ENCODE data around the gene SKI.

Gene SKI

GRCh38 chr1:2278591-2279209, 50.6 kb downstream of the SKI start:
- H4K20me1 ChIP-seq (ENCODE audit: insufficient read depth, low read length), result no peaks in the 10 kb centered on the region
- H2AFZ ChIP-seq (ENCODE audit: low read length), result no peak overlapping the region
- H3K4me2 ChIP-seq (ENCODE audit: low read depth, low read length), result no peak overlapping the region
- H3K36me3 ChIP-seq (replicated peaks; ENCODE audit: insufficient read depth, low read length), result no peaks in the 10 kb centered on the region
- TF ChIP-seq EZH2 (optimal IDR thresholded peaks at IDR 0.05; ENCODE audit: low read depth, low read length) (no peak), CTCF (IDR thresholded peaks at IDR 0.05; ENCODE audit: low read length) (no peak), EZH2phosphoT487 (IDR thresholded peaks at IDR 0.05; ENCODE audit: low read length) (no peak)
- no peak overlapping the region for H3K9ac ChIP-seq (ENCODE audit: low read length)
- H3K79me2 ChIP-seq (ENCODE audit: low read length), result no peaks in the 10 kb centered on the region; the same call in 1 of the 2 replicates
- no peak for DNase-seq
- H3K4me3 ChIP-seq (ENCODE audit: low read length), result no peak overlapping the region
- H3K27ac ChIP-seq (ENCODE audit: low read length), result no peak overlapping the region
- H3K9me3 ChIP-seq (replicated peaks; ENCODE audit: insufficient read depth, low read length), result no peaks in the 10 kb centered on the region
- H3K27me3 ChIP-seq (replicated peaks; ENCODE audit: insufficient read depth, low read length), result no peaks in the 10 kb centered on the region
- no peaks in the 10 kb centered on the region for H3K4me1 ChIP-seq (ENCODE audit: low read length)
- no peaks in the 10 kb centered on the region for H3K9me2 ChIP-seq (replicated peaks; ENCODE audit: insufficient read depth, low read length)
- H3F3A ChIP-seq (ENCODE audit: insufficient read depth, low read length), result no peaks in the 10 kb centered on the region

GRCh38 chr1:2279210-2279639, 51.1 kb downstream of the SKI start:
- H3K9me3 ChIP-seq (replicated peaks; ENCODE audit: insufficient read depth, low read length), result no peaks in the 10 kb centered on the region
- H4K20me1 ChIP-seq (ENCODE audit: insufficient read depth, low read length), result no peaks in the 10 kb centered on the region
- no peaks in the 10 kb centered on the region for H3K36me3 ChIP-seq (replicated peaks; ENCODE audit: insufficient read depth, low read length)
- TF ChIP-seq EZH2 (optimal IDR thresholded peaks at IDR 0.05; ENCODE audit: low read depth, low read length) (no peak), EZH2phosphoT487 (IDR thresholded peaks at IDR 0.05; ENCODE audit: low read length) (no peak), CTCF (IDR thresholded peaks at IDR 0.05; ENCODE audit: low read length) (no peak)
- no peak overlapping the region for H3K4me2 ChIP-seq (ENCODE audit: low read depth, low read length)
- no peak overlapping the region for H2AFZ ChIP-seq (ENCODE audit: low read length)
- H3K9ac ChIP-seq (ENCODE audit: low read length), result no peak overlapping the region
- no peaks in the 10 kb centered on the region for H3F3A ChIP-seq (ENCODE audit: insufficient read depth, low read length)
- no peaks in the 10 kb centered on the region for H3K4me1 ChIP-seq (ENCODE audit: low read length)
- H3K79me2 ChIP-seq (ENCODE audit: low read length), result no peaks in the 10 kb centered on the region; the same call in 1 of the 2 replicates
- H3K27ac ChIP-seq (ENCODE audit: low read length), result no peak overlapping the region
- DNase-seq, result no peak
- no peaks in the 10 kb centered on the region for H3K27me3 ChIP-seq (replicated peaks; ENCODE audit: insufficient read depth, low read length)
- H3K9me2 ChIP-seq (replicated peaks; ENCODE audit: insufficient read depth, low read length), result no peaks in the 10 kb centered on the region
- no peak overlapping the region for H3K4me3 ChIP-seq (ENCODE audit: low read length)

- no peak for DNase-seq
- no peak overlapping the region for H3K9ac ChIP-seq (ENCODE audit: low read length)
- H3K36me3 ChIP-seq (replicated peaks; ENCODE audit: insufficient read depth, low read length), result no peaks in the 10 kb centered on the region
- no peaks in the 10 kb centered on the region for H3F3A ChIP-seq (ENCODE audit: insufficient read depth, low read length)
- H3K9me2 ChIP-seq (replicated peaks; ENCODE audit: insufficient read depth, low read length), result no peaks in the 10 kb centered on the region
- H3K4me2 ChIP-seq (ENCODE audit: low read depth, low read length), result no peak overlapping the region
- H3K4me3 ChIP-seq (ENCODE audit: low read length), result no peak overlapping the region
- no peak overlapping the region for H2AFZ ChIP-seq (ENCODE audit: low read length)
- H4K20me1 ChIP-seq (ENCODE audit: insufficient read depth, low read length), result no peaks in the 10 kb centered on the region
- no peaks in the 10 kb centered on the region for H3K4me1 ChIP-seq (ENCODE audit: low read length)
- no peaks in the 10 kb centered on the region for H3K27me3 ChIP-seq (replicated peaks; ENCODE audit: insufficient read depth, low read length)
- H3K27ac ChIP-seq (ENCODE audit: low read length), result no peak overlapping the region
- no peak for TF ChIP-seq EZH2 (optimal IDR thresholded peaks at IDR 0.05; ENCODE audit: low read depth, low read length)
- no peak for TF ChIP-seq CTCF (IDR thresholded peaks at IDR 0.05; ENCODE audit: low read length)
- TF ChIP-seq EZH2phosphoT487 (IDR thresholded peaks at IDR 0.05; ENCODE audit: low read length), result no peak
- H3K79me2 ChIP-seq (ENCODE audit: low read length), result no peaks in the 10 kb centered on the region; the same call in 1 of the 2 replicates
- no peaks in the 10 kb centered on the region for H3K9me3 ChIP-seq (replicated peaks; ENCODE audit: insufficient read depth, low read length)
These were observed 51.7 kb downstream of the SKI start for GRCh38 chr1:2279817-2280216.

All from MM.1S (cell line).